Measurements from ENCODE around the gene MBNL1.

- TF ChIP-seq POLR2A (IDR thresholded peaks at IDR 0.05; ENCODE audit: low read depth, low read length) (no peak), GATA2 (IDR thresholded peaks at IDR 0.05; ENCODE audit: insufficient read depth, insufficient read length, low read depth, low read length) (no peak)
- TF ChIP-seq, protein P1, sequence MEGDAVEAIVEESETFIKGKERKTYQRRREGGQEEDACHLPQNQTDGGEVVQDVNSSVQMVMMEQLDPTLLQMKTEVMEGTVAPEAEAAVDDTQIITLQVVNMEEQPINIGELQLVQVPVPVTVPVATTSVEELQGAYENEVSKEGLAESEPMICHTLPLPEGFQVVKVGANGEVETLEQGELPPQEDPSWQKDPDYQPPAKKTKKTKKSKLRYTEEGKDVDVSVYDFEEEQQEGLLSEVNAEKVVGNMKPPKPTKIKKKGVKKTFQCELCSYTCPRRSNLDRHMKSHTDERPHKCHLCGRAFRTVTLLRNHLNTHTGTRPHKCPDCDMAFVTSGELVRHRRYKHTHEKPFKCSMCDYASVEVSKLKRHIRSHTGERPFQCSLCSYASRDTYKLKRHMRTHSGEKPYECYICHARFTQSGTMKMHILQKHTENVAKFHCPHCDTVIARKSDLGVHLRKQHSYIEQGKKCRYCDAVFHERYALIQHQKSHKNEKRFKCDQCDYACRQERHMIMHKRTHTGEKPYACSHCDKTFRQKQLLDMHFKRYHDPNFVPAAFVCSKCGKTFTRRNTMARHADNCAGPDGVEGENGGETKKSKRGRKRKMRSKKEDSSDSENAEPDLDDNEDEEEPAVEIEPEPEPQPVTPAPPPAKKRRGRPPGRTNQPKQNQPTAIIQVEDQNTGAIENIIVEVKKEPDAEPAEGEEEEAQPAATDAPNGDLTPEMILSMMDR (IDR thresholded peaks at IDR 0.05; ENCODE audit: extremely low read depth in 1 of 2, insufficient read depth in 1 of 2, low read depth in 1 of 2, low read length in 2 of 2): no peak
Measured at GRCh38 chr3:152321955-152322377, 53.2 kb downstream of the MBNL1 start.
